Sciatic nerve (tissue), 2 donors: ENCODE results near the gene TMEM63B. TPM values are rescaled to one million over a fixed set of nuclear protein-coding genes. Genes with fewer than 3 reads are reported as not detected.

ENCODE experiments used
- ATAC-seq: fragments of 200-7000 bp; cut with Tn5 transposase; one replicate; pipeline ENCODE4 v1.9.1; 2020; ENCODE audit warnings: mild to moderate bottlenecking, moderate library complexity
- DNase-seq: peaks from one replicate; pipeline ENCODE4 v3.0.0-alpha.2; 2020; ENCODE audit warnings: low spot score
- intact Hi-C: fragments of 100-400 bp; cut with DNase I; formaldehyde crosslinking; loops from one replicate; pipeline ENCODE4 v1.14.2; 2022
- total RNA-seq: library from RNA; stranded (reverse); fragmentation: NEBNext Ultra II Directional; extraction: Animal tissue kit (Norgen Biotek cat#: 25700); gene quantifications from one replicate; pipeline ENCODE4 v1.2.1, GENCODE V29; 2021
- donor health status: DM: no; HTN: no; CAD: no.
- donor health status: DM: no; HTN: no; CAD: no.

The TMEM63B gene
- total RNA-seq, 1 donor from 2014 or later = 38.0 TPM

DNA sequence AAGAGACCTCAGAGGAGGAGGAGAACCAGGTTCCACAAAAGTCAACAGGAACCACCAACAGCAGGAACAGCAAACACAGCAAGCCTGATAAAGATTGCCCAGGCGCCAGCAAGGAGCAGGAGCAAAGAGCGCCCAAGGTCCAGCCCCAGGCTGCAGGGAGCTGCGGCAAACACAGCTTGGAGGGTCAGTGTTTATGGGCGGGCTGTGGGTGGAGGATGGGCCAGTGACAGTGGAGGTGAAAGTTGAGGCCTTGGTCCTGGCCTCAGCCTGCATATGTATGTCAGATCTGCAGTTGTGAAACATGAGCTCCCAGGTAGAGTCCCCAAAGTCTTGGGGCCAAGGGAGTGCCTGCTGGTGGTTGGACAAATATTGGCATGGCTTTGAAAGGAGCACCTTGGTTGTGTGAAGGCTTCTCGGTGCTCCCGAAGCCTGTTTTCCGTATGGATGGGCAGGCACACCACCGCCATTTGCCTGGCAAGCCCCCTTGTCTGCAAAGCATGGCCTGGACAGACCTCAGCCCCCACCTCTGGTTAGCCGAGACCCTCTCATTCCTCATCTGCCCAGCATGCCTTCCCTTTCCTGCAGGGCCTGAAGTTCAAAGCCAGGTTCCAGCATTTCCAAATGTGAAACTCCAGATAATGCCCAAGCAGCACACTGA is 29.3 kb downstream of the TMEM63B start:
- DNase-seq (no peak), ATAC-seq (no peak)
- intact Hi-C loops = no loop called here

DNA sequence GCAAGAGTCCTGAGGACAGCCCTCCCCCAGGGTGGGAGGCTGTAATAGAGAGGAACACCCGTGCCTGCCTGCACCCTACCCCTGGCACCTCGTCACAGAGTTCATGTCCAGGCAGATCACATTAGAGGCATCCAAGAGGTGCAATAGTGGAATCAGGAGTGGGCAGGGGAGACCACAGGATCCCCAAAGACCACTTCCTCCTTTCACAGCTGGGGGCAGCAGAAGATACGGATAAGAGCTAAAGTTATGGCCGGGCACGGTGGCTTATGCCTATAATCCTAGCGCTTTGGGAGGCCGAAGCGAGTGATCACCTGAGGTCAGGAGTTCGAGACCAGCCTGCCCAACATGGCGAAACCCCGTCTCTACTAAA is 29.8 kb downstream of the TMEM63B start:
- ATAC-seq (no peak), DNase-seq (no peak)
- intact Hi-C loops = no loop called here

DNA sequence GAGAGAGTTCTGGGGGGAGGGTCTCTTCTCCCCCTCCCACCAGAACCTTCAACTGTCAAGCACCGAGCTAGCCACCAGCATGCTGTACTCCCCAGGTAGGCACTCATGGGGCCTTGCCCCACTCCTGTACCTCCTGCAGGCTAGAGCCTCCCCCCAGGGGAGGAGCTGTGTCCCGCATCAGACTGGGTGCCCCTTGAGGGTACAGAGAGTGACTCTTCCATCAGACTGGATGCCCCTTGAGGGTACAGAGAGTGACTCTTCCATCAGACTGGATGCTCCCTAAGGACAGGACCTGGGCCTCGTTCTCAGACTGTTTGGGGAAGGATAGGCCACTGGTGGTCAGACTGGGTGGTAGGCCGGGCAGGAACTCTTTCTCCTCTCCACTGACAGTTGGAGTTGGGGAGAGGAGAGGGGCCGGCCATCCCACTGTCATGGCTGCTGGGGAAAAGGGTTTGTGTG is 31.4 kb downstream of the TMEM63B start, which contains the start of gene CAPN11:
TSS of gene CAPN11 (plus strand) at position 51 of the 459 bp plus-strand sequence. CDS start at position 80, 29 bp downstream.
- DNase-seq = no peak
- intact Hi-C loops = no loop called here
- no peak for ATAC-seq

DNA sequence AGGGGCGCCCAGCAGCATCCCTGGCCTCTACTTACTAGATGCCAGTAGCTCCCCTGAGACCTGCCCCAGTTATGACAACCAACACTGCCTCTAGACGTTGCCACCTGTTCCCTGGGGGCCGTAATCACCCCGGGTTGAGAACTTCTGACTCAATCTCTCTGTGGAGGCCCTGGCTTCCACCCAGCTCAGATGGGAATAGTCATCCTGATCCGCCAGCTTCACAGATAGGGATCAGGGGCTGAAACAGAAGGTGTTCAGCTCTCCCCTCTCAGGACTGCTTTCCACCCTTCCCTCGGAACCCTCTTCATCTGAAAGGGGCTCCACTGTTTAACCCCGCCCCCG is 34.6 kb downstream of the TMEM63B start:
- intact Hi-C loops = no loop called here
- DNase-seq (no peak), ATAC-seq (no peak)

DNA sequence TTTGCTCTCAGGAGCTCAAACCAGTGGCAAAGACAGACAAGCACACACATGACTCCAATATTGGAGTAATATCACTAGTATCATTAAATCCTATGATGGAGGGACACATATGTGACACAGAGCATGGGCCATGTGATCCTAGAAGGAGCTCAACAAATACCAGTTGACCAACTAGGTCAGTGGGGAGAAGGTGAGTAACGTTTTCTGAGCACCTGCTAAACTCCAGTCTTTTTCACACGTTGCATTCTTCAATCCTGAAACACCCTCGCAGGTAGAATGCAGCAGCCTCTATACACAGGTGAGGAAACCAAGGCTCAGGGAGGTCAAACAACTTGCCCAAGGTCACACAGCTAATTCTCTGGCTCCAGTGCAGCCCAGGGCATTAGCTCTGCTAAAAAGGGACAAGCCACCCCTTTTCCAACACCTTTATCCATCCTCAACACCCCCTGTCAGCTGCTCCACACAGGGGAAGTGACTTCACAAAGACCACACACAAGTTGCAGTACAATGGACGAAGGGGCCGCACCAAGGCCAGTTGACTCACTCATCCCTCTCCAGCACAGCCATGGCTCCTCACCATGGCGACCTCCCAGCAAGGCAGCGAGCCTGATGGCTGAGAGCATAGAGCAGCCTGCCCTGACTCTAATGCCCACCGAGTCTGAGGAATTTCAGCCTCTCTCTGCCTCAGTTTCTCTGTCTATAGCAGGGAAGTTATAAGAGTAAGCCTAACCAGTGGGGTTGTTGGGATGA is 35.7 kb downstream of the TMEM63B start:
- ATAC-seq = no peak
- intact Hi-C loops = no loop called here
- DNase-seq = no peak

DNA sequence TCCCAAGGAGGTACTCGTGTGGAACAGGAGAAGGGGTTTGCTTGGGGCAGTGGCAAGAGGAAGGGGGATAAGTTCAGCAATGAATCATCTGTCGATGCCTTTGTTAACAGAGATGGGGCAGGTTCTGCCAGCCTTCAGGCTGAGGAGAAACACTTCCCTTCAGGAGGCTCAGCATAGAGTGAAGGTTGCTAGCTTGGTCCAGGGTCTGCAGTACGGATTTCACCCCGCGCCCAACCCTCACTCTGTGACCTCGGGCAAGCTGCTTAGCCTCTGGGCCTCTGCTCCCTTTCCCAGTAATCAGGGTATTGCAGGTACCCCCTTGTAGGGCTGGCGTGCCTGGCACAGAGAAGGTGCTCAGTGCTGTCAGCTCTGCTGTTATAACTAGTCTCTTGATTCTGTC is 38.8 kb downstream of the TMEM63B start:
- ATAC-seq (no peak), DNase-seq (no peak)
- intact Hi-C loops = no loop called here

DNA sequence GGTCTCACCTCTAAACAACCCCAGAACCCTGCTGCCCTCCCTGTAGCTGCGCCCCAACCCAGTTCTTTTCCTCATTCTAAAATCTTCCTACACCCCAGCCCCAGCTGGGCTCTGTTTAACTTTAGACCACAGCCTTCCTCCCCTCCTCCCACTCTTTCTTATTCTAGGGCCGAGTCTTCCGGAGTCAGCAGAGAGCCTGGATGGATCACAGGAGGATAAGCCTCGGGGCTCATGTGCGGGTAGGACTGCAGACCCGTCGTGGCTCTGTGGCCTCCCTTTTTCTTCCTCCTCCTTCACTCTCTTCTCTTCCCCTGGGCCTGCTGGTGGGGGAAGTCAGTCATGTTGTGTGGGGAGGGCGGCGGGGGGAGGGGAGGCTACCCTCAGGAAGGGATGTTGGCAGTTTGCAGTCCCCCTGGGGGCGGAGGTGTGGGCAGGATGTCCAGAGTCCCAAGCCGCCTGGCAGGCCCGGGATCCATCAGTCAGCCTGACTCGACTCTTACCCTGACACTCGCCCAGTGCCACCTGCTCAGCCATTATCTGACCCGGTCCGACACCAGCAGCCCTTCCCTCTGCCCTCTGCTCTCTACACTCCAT is 39.3 kb downstream of the TMEM63B start:
- no peak for DNase-seq
- intact Hi-C loops = no loop called here
- no peak for ATAC-seq

DNA sequence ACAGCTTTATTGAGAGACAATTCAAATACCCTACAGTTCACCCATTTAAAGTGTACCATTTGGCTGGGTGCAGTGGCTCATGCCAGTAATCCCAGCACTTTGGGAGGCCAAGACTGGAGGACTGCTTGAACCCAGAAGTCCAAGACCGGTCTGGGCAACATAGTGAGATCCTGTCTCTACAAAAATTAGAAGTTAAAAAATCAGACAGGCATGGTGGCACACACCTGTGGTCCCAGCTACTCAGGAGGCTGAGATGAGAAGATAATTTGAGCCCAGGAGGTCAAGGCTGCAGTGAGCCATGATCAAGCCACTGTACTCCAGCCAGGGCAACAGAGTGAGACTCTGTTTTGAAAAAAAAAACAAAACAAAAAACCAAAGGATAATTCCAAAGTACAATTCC is 40.2 kb downstream of the TMEM63B start:
- no peak for ATAC-seq
- intact Hi-C loops = no loop called here
- no peak for DNase-seq

DNA sequence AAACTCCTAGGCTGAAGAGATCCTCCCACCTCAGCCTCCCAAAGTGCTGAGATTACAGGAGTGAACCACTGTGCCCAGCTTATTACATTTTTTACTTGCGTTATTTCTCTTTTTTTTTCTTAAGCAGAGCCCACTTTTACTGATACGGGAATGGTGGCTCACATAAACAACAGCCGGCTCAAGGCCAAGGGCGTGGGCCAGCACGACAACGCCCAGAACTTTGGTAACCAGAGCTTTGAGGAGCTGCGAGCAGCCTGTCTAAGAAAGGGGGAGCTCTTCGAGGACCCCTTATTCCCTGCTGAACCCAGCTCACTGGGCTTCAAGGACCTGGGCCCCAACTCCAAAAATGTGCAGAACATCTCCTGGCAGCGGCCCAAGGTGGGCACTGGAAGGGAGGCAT is 41.8 kb downstream of the TMEM63B start:
- DNase-seq = no peak
- intact Hi-C loops = no loop called here

DNA sequence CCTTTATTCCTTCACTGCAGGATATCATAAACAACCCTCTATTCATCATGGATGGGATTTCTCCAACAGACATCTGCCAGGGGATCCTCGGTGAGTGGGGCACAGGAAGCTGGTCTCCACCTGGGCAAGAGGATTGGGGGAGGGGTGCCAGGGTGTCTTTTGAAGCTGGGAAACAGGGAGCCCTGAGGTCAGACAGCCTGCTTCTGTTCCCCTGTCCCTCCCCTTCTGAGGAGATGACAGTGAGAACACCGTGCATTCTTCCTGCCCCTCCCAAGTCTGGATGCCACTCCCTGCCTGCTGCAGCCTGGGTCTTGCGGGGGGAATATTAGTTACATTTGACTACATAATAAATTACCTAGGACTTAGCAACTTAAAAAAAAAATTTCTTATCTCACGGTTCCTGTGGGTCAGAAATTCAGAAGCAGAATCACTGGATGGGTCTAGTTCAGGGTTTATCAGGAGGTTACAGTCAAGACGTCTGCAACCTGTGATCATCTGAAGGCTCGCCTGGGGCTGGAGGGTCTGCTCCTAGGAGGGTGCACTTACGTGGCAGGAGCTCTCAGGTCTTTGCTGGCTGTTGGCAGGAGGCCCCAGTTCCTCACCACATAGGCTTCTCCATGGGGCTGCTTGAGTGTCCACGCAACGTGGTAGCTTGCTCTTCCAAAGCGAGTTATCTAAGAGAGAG is 42.7 kb downstream of the TMEM63B start:
- intact Hi-C loops = no loop called here
- ATAC-seq (no peak), DNase-seq (no peak)

More for the DNA sequence above, 41.8 kb downstream of the TMEM63B start:
- no peak for ATAC-seq

DNA sequence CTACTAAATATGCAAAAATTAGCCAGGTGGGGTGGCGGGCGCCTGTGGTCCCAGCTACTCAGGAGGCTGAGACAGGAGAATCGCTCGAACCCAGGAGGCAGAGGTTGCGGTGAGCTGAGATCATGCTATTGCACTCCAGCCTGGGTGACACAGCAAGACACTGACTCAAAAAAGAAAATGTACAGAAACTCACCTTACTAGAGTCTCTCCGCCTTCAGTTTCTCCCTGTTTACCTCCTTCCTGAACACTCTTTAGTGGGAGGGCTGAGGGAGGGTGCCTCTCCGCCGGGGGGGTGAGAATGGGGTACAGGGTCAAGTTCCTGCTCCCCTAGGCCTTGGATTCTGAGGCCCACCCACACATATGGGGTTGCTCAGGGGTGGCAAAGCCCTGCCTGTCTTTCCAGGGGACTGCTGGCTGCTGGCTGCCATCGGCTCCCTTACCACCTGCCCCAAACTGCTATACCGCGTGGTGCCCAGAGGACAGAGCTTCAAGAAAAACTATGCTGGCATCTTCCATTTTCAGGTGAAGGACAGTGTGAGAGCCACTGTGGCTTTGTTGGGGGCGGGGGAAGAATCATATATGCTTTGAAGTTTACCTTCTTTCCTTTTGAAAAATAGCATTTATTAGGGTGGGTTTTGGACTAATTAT is 44.7 kb downstream of the TMEM63B start:
- DNase-seq (no peak), ATAC-seq (no peak)
- intact Hi-C loops = no loop called here

DNA sequence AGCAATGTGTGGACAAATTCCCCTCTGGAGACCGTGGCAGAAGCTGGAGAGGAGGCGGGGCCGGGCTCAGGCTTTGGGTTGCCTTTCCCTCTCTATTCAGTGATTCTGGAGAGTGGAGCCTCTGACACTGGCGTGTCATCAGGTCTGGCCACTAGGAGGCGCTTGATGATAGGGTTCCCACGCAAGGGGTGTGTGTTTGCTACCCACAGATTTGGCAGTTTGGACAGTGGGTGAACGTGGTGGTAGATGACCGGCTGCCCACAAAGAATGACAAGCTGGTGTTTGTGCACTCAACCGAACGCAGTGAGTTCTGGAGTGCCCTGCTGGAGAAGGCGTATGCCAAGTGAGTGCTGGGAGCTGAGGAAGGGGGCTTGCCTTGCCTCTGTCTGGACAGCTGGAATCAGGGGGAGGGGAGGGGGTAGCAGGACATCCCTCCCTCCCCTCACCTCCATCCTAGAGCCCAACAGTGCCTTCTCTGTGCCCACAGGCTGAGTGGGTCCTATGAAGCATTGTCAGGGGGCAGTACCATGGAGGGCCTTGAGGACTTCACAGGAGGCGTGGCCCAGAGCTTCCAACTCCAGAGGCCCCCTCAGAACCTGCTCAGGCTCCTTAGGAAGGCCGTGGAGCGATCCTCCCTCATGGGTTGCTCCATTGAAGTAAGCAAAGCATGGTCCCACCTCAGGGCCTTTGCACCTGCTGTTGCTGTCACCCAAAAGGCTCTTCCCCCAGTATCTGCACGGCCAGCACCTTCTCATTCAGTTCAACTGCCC is 45.6 kb downstream of the TMEM63B start:
- intact Hi-C loops = loop anchor here (1.0 kb wide), 1 partner anchor 168 kb away; no protein-coding TSS in a partner anchor
- peak; percentile 93 for ATAC-seq
- DNase-seq = peak; percentile 95

DNA sequence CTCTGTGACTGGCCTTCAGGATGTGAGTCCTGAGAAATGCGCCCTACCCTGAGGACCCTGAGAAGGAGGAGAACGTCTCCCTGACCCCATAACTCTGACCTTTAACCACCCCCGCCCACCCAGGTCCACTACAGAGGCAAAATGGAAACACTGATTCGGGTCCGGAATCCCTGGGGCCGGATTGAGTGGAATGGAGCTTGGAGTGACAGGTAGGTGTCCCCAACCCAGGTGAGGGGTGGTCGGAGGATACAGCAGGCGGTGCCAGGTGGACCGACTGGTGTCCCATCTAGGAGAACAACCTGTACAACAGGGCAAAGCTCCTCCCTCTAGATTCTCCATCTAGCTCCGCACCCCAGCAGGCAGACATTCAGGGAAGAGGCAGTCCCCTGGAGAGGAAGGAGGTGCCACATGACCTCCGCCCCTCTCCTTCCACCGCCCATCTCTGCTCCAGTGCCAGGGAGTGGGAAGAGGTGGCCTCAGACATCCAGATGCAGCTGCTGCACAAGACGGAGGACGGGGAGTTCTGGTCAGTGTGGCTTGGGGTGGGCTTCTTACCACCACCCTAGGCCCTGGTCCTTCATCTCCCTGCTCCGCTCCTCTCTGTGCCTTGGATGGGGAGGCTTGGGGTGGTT is 48.9 kb downstream of the TMEM63B start:
- intact Hi-C loops = loop anchor here (1.0 kb wide), 1 partner anchor 44 kb away; no protein-coding TSS in a partner anchor
- ATAC-seq (no peak), DNase-seq (no peak)

DNA sequence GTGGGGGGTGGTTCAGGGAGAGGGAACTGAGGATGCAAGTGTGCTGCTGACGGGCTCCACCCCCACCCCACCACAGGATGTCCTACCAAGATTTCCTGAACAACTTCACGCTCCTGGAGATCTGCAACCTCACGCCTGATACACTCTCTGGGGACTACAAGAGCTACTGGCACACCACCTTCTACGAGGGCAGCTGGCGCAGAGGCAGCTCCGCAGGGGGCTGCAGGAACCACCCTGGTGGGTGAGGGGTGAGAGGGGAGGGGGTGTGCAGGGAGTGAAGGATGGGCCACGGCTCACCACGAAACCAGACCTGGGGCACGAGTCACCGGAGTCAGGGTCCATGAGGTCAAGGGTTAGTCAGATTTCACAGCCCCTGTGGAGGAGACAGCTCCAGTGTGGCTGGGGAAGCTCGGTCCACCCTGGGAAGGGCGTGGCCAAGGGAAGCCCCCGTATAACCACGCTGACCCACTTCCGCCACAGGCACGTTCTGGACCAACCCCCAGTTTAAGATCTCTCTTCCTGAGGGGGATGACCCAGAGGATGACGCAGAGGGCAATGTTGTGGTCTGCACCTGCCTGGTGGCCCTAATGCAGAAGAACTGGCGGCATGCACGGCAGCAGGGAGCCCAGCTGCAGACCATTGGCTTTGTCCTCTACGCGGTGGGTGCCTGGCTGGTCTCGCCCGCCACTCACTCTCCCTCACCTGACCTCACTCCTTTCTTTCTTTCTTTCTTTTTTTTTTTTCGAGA is 49.6 kb downstream of the TMEM63B start:
- ATAC-seq (no peak), DNase-seq (no peak)
- intact Hi-C loops = loop anchor here (1.0 kb wide), 1 partner anchor 43 kb away; no protein-coding TSS in a partner anchor

DNA sequence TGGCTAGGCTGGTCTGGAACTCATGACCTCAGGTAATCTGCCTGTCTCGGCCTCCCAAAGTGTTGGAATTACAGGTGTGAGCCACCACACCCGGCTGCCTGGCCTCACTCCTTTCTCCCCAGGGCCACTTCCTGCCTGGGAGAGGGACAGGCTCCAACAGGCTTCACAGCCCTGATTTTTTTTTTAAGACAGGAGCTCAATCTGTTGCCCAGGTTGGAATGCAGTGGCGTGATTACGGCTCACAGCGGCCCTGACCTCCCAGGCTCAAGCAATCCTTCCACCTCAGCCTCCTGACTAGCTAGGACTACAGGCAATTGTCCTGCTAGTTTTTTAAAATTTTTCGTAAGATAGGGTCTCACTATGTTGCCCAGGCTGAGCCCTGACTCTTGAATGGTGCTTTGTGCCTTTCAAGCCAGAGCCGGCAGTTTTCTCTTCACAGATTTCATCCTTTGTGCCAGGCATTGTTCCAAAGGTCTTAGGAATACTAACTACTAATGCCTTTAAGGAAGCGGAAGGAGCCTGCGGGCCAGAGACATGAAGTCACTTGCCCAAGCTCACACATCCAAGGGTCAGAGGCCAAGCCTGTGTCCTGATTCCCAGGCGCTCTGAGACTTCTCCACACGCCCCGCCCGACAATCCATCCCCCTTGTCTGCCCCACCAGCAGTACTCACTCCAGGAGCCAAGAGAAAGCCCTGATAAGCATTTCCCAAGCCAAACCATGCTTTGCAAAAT is 50.5 kb downstream of the TMEM63B start:
- intact Hi-C loops = no loop called here
- ATAC-seq = peak; percentile 83

DNA sequence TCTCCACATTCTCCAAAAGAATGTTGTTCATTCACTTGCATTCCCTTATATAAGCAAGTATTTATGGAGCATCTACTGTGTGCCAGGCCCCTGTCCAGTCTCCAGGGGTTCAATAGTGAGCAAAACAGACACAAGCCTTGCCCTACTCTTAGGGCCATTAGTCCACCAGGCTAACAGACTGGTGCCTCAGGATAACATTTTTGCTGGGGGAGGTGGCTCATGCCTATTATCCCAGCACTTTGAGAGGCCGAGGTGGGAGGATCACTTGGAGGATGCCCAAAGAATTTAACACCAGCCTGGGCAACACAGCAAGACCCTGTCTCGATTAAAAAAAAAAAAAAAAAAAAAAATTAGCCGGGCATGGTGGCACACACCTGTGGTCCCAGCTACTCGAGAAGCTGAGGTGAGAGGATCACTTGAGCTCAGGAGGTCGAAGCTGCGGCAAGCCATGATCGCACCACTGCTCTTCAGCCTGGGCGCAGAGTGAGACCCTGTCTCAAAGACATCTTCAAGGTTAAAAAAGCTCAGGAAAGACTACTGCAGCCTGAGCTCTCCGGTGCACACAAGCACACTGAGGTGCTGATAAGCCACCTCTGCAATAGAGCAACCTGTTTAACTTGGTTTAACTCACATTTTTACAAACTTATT is 51.2 kb downstream of the TMEM63B start:
- ATAC-seq (no peak), DNase-seq (no peak)
- intact Hi-C loops = no loop called here

More for the DNA sequence above, 50.5 kb downstream of the TMEM63B start:
- peak; percentile 73 for DNase-seq
